Panc1 (cell line): Measurements from ENCODE around the gene LAMA5. TPM values are rescaled to one million over a fixed set of nuclear protein-coding genes. Genes with fewer than 3 reads are reported as not detected.
A peak's percentile ranks its signal among the peaks of the same experiment; 100 is the strongest.

Experiments
- ATAC-seq: fragments of 200-7000 bp; cut with Tn5 transposase; 2 replicates; pipeline ENCODE4 v1.9.1; 2020; ENCODE audit warnings: mild to moderate bottlenecking, moderate library complexity
- Bru-seq: library from RNA; stranded (reverse); fragments of 400-500 nt; gene quantifications from one replicate; lab custom pipeline; 2021; lab: Mats Ljungman, UMichigan
- BruChase-seq, 2 experiments: library from RNA; stranded (reverse); fragments of 400-500 nt; gene quantifications; one replicate each; lab custom pipeline; 2021; lab: Mats Ljungman, UMichigan
- BruUV-seq: library from RNA; stranded (reverse); fragments of 400-500 nt; replicated peaks from 2 replicates; lab custom pipeline; 2021; lab: Mats Ljungman, UMichigan
- CTCF ChIA-PET: fragments of 300-600 bp; sonication (Branson Sonifier 250); formaldehyde crosslinking; loops from one replicate; lab custom pipeline; 2022; ENCODE audit warnings: antibody characterized with exemption; lab: Charles Lee
- POLR2A ChIA-PET: fragments of 300-600 bp; sonication (Branson Sonifier 250); formaldehyde crosslinking; loops from one replicate; lab custom pipeline; 2022; ENCODE audit warnings: antibody characterized with exemption; lab: Charles Lee
- DNase-seq: peaks from one replicate; pipeline ENCODE4 v3.0.0-alpha.2; 2010; ENCODE audit warnings: low read depth, low spot score
- H3K27ac ChIP-seq: 2 replicates; pipeline ENCODE4 v1.5.1; 2011; ENCODE audit warnings: mild to moderate bottlenecking, low read length, inconsistent platforms
- H3K27me3 ChIP-seq: fragments of 200-500 bp; sonication (Bioruptor generic); 2 replicates; pipeline ENCODE4 v1.6.0; 2014; ENCODE audit warnings: low read length, inconsistent platforms; ENCODE audit not compliant: control insufficient read depth, insufficient read depth
- H3K36me3 ChIP-seq: fragments of 200-500 bp; sonication (Bioruptor generic); 2 replicates; pipeline ENCODE4 v1.5.1; 2014; ENCODE audit warnings: inconsistent platforms, mild to moderate bottlenecking, low read length, moderate library complexity; ENCODE audit not compliant: control insufficient read depth, insufficient read depth
- H3K4me1 ChIP-seq: 2 replicates; pipeline ENCODE4 v1.5.1; 2011; ENCODE audit warnings: inconsistent platforms, mild to moderate bottlenecking, low read length, moderate library complexity; ENCODE audit not compliant: control insufficient read depth, insufficient read depth
- H3K4me3 ChIP-seq, 2 experiments: 2 replicates each; pipeline ENCODE4 v1.5.1; 2011 to 2012; ENCODE audit warnings: low read depth in 2 of 2, low read length in 2 of 2, mild to moderate bottlenecking in 2 of 2, inconsistent platforms in 1 of 2, moderate library complexity in 1 of 2
- H3K9me3 ChIP-seq: fragments of 200-500 bp; sonication (Bioruptor generic); 2 replicates; pipeline ENCODE4 v1.5.1; 2014; ENCODE audit warnings: low read depth, mild to moderate bottlenecking, inconsistent platforms, low read length, moderate library complexity; ENCODE audit not compliant: control insufficient read depth, insufficient read depth
- POLR2AphosphoS5 ChIP-seq: IDR thresholded peaks from 2 replicates; pipeline ENCODE4 v1.6.1; 2012; ENCODE audit warnings: mild to moderate bottlenecking, low read depth, low read length, moderate library complexity
- SIN3A ChIP-seq: IDR thresholded peaks from 2 replicates; pipeline ENCODE4 v1.6.1; 2012; ENCODE audit warnings: low read depth, mild to moderate bottlenecking, low read length, moderate library complexity, borderline replicate concordance; ENCODE audit not compliant: insufficient read depth
- TCF7L2 ChIP-seq: IDR thresholded peaks from 2 replicates; pipeline ENCODE4 v1.6.1; 2011; ENCODE audit warnings: mild to moderate bottlenecking, low read depth, low read length, inconsistent platforms
- in situ Hi-C: cut with HindIII; loops from 2 replicates; pipeline ENCODE4 v1.10.0; 2016; ENCODE audit warnings: low sequenced_read_pairs, low pct_unique_long_range_greater_than_20kb
- intact Hi-C: fragments of 100-400 bp; cut with micrococcal nuclease; formaldehyde crosslinking; loops from one replicate; pipeline ENCODE4 v1.10.0; 2022; ENCODE audit not compliant: unreplicated experiment
- long read RNA-seq: library from polyadenylated mRNA; unstranded; transcript quantifications from one replicate; pipeline ENCODE4 v2.0.0, GENCODE V29; 2021; ENCODE audit not compliant: unreplicated experiment
- polyA plus RNA-seq: library from polyadenylated mRNA; unstranded; fragments of >200 nt; gene quantifications from one replicate; pipeline ENCODE4 v1.2.1, GENCODE V29; 2012; ENCODE audit warnings: missing spikeins; ENCODE audit not compliant: insufficient read length
- total RNA-seq: library from RNA; stranded (reverse); gene quantifications from one replicate; pipeline ENCODE4 v1.2.1, GENCODE V29; 2021; ENCODE audit not compliant: unreplicated experiment
- TF ChIP-seq, protein P1 (sequence below), 2 experiments: IDR thresholded peaks; 2 replicates each; pipeline ENCODE4 v1.6.1; 2011 to 2012; ENCODE audit warnings: low read depth in 2 of 2, control low read depth in 1 of 2, low read length in 1 of 2, mild to moderate bottlenecking in 1 of 2, moderate library complexity in 1 of 2; ENCODE audit not compliant: insufficient read depth in 1 of 2
- TF ChIP-seq, protein P2 (sequence below): fragments of 450-650 bp; IDR thresholded peaks from 2 replicates; pipeline ENCODE4 v1.5.1; 2017; ENCODE audit warnings: mild to moderate bottlenecking

LAMA5 gene
- total RNA-seq, result 497 TPM
- 508 TPM for polyA plus RNA-seq
- Bru-seq, nascent RNA, result percentile 77 among the genes with signal in this experiment
- percentile 85 among the genes with signal in this experiment for BruChase-seq, experiment 1, labeled RNA remaining after a 2-hour chase
- percentile 92 among the genes with signal in this experiment for BruChase-seq, experiment 2, labeled RNA remaining after a 6-hour chase
- long read RNA-seq, transcript LAMA5-212 (4 exons, 780 nt), result major isoform, 19 of 303 reads
- long read RNA-seq, partial matches to known transcripts, result 177 of 303 reads
- long read RNA-seq, other reads (novel, unspliced or antisense), result 106 of 303 reads

DNA sequence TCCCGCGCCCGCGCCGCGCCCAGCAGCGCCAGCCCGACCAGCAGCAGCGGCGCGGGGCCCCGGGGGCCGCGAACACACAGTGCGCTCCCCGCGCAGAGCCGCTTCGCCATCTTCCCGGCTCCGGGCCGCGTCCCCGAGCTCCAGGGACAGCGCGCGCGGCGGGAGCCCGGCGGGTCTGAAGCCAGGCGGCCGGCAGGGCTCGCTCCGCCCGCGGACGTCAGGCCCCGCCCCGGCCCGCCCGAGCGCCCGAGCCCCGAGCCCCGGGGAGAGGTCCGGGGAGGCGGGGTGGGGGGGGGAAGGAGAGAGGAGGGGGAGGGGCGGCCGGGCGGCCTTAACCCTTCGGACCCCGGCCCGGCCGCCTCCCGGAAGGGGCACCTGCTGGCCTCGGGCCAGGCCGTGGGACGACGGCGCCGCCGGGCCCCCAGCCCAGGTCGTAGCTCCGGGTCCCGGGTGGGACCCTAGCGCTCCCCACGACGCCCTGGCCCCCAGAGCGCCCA is at the start of gene LAMA5:
Gene LAMA5, minus strand, starts transcription at position 177 of the 497 bp plus-strand sequence. Its CDS starts 67 bp downstream, at position 110.
- intact Hi-C loops, result no loop called here
- TF ChIP-seq, protein P1, sequence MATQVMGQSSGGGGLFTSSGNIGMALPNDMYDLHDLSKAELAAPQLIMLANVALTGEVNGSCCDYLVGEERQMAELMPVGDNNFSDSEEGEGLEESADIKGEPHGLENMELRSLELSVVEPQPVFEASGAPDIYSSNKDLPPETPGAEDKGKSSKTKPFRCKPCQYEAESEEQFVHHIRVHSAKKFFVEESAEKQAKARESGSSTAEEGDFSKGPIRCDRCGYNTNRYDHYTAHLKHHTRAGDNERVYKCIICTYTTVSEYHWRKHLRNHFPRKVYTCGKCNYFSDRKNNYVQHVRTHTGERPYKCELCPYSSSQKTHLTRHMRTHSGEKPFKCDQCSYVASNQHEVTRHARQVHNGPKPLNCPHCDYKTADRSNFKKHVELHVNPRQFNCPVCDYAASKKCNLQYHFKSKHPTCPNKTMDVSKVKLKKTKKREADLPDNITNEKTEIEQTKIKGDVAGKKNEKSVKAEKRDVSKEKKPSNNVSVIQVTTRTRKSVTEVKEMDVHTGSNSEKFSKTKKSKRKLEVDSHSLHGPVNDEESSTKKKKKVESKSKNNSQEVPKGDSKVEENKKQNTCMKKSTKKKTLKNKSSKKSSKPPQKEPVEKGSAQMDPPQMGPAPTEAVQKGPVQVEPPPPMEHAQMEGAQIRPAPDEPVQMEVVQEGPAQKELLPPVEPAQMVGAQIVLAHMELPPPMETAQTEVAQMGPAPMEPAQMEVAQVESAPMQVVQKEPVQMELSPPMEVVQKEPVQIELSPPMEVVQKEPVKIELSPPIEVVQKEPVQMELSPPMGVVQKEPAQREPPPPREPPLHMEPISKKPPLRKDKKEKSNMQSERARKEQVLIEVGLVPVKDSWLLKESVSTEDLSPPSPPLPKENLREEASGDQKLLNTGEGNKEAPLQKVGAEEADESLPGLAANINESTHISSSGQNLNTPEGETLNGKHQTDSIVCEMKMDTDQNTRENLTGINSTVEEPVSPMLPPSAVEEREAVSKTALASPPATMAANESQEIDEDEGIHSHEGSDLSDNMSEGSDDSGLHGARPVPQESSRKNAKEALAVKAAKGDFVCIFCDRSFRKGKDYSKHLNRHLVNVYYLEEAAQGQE (IDR thresholded peaks at IDR 0.05; ENCODE audit: insufficient read depth in 1 of 2, low read depth in 2 of 2, low read length in 1 of 2), result no peak
- TF ChIP-seq SIN3A (peak; percentile 11; the same call in 1 of the 2 replicates), POLR2AphosphoS5 (peak; percentile 21; the same call in 1 of the 2 replicates)
- ATAC-seq (peak; percentile 24), DNase-seq (no peak)
- no peaks in the 10 kb centered on the region for H3K9me3 ChIP-seq
- peaks cover 76% of the 10 kb centered on the region for H3K4me1 ChIP-seq
- in situ Hi-C loops, result no loop called here
- H3K27ac ChIP-seq, result peak within 1 kb of the TSS; percentile 94
- BruUV-seq, result no TSS peak
- ChIA-PET CTCF (interaction anchor here (0.6 kb wide), 1 partner anchor 57 kb away, joined by 3 read pairs; no protein-coding TSS in a partner anchor), POLR2A (no interaction called here)
- H3K36me3 ChIP-seq, result no peaks in the 10 kb centered on the region; the same call in 1 of the 2 replicates
- H3K27me3 ChIP-seq, result no peaks in the 10 kb centered on the region
- H3K4me3 ChIP-seq, result peak within 1 kb of the TSS; percentile 89 to 96

DNA sequence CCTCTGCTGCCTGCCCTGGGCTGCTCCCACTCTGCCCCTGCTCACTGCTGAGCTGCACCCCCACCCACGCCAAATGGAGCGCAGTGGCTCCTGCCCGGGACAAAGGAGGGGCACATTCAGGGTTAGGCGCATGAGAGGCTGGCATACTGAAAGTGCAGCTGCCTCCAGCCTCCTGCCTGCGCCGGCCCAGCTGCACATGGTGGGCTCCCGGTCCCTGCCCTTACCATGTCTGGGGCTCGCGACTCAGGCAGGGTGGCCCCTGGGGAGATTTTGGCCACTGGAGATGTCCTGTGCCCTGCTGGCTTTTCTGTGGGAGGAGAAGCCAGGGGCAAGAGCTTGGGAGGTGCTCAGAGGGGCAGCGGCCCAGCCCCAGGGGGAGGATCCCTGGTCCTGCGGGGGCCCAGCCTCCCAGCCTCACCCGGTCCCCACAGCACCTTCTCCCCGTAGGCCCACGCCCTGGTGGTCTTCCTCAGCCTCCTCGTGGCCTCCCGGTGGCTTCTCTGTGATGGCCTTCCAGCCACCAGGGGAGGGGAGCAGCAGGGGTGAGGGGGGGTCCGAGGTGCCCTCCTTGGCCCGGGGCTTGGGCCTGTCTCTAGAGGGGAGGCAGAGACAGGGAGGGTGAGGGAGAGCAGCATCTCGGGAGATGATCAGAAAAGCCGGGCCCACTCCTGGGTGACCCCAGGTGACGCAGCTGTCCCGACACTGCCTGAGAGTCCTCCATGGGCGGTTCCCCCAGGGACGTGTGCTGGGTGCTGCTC is 48.4 kb upstream of the LAMA5 start:
- ATAC-seq, result no peak
- BruUV-seq, result no TSS peak

More for the DNA sequence above, 48.4 kb upstream of the LAMA5 start:
- no peak overlapping the region for H3K4me3 ChIP-seq
- no peaks in the 10 kb centered on the region for H3K36me3 ChIP-seq
- no peak overlapping the region for H3K27ac ChIP-seq
- H3K9me3 ChIP-seq, result no peaks in the 10 kb centered on the region
- intact Hi-C loops, result no loop called here
- H3K27me3 ChIP-seq, result no peaks in the 10 kb centered on the region
- no peak for DNase-seq
- TF ChIP-seq, protein P2, sequence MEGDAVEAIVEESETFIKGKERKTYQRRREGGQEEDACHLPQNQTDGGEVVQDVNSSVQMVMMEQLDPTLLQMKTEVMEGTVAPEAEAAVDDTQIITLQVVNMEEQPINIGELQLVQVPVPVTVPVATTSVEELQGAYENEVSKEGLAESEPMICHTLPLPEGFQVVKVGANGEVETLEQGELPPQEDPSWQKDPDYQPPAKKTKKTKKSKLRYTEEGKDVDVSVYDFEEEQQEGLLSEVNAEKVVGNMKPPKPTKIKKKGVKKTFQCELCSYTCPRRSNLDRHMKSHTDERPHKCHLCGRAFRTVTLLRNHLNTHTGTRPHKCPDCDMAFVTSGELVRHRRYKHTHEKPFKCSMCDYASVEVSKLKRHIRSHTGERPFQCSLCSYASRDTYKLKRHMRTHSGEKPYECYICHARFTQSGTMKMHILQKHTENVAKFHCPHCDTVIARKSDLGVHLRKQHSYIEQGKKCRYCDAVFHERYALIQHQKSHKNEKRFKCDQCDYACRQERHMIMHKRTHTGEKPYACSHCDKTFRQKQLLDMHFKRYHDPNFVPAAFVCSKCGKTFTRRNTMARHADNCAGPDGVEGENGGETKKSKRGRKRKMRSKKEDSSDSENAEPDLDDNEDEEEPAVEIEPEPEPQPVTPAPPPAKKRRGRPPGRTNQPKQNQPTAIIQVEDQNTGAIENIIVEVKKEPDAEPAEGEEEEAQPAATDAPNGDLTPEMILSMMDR, result no peak
- TF ChIP-seq, protein P1 (IDR thresholded peaks at IDR 0.05; ENCODE audit: insufficient read depth in 1 of 2, low read depth in 2 of 2, low read length in 1 of 2), result no peak
- no peak for TF ChIP-seq TCF7L2
- no peak for TF ChIP-seq SIN3A
- no peak for TF ChIP-seq POLR2AphosphoS5
- in situ Hi-C loops, result no loop called here
- CTCF ChIA-PET, result no interaction called here
- peaks cover under 1% of the 10 kb centered on the region; the same call in 1 of the 2 replicates for H3K4me1 ChIP-seq
- POLR2A ChIA-PET, result no interaction called here
